ENCODE data around the gene TMEM182.

GRCh38 chr2:102796337-102796736, 34.5 kb downstream of the TMEM182 start:
- TF ChIP-seq CTCF (IDR thresholded peaks at IDR 0.05) (no peak), POLR2A (IDR thresholded peaks at IDR 0.05) (no peak)
